KOPT-K1 (cell line): Measurements from ENCODE around the gene PSG1.
"Not testable (repeated sequence)": the region's sequence is repeated elsewhere in the genome, so short reads cannot be mapped to it uniquely, and the experiment has no call there.

ENCODE experiments used
- H3K27ac ChIP-seq: fragments of 200-600 bp; sonication (generic); 2 replicates; pipeline ENCODE4 v1.5.1; 2016; ENCODE audit warnings: antibody characterized with exemption, mild to moderate bottlenecking, low read depth, low read length; ENCODE audit not compliant: poor library complexity, severe bottlenecking
- H3K36me3 ChIP-seq: fragments of 200-600 bp; sonication (generic); 2 replicates; pipeline ENCODE4 v1.5.1; 2017; ENCODE audit warnings: antibody characterized with exemption, mild to moderate bottlenecking, low read length, moderate library complexity; ENCODE audit not compliant: insufficient read depth
- H3K9me3 ChIP-seq: fragments of 200-600 bp; sonication (generic); 2 replicates; pipeline ENCODE4 v1.5.1; 2017; ENCODE audit warnings: antibody characterized with exemption, low read length, mild to moderate bottlenecking; ENCODE audit not compliant: insufficient read depth, poor library complexity, severe bottlenecking

Gene PSG1

GRCh38 chr19:42879613-42880012 is at the start of gene PSG1:
Gene PSG1, minus strand, starts transcription at chr19:42879713. Its CDS starts 132 bp downstream, at chr19:42879581.
- H3K36me3 ChIP-seq, result no peaks in the 10 kb centered on the region
- H3K27ac ChIP-seq, result no peak within 1 kb of the TSS

GRCh38 chr19:42928896-42929295 is 49.4 kb upstream of the PSG1 start:
- H3K9me3 ChIP-seq, result no peaks in the 10 kb centered on the region
- no peaks in the 10 kb centered on the region for H3K36me3 ChIP-seq

More at GRCh38 chr19:42879613-42880012, at the start of gene PSG1:
- no peaks in the 10 kb centered on the region for H3K9me3 ChIP-seq

GRCh38 chr19:42926781-42927180 is 47.3 kb upstream of the PSG1 start:
- Histone ChIP-seq H3K27ac (no peak overlapping the region), H3K9me3 (no peaks in the 10 kb centered on the region), H3K36me3 (no peaks in the 10 kb centered on the region)

More at GRCh38 chr19:42928896-42929295, 49.4 kb upstream of the PSG1 start:
- no peak overlapping the region for H3K27ac ChIP-seq

- H3K9me3 ChIP-seq, H3K27ac ChIP-seq, H3K36me3 ChIP-seq: not testable (repeated sequence)
Observed at GRCh38 chr19:42923106-42923505, 43.6 kb upstream of the PSG1 start.

GRCh38 chr19:42920971-42921370 is 41.5 kb upstream of the PSG1 start:
- not testable (repeated sequence) for H3K36me3 ChIP-seq, H3K27ac ChIP-seq, H3K9me3 ChIP-seq

GRCh38 chr19:42919757-42920079 is 40.2 kb upstream of the PSG1 start:
- Histone ChIP-seq H3K9me3 (no peaks in the 10 kb centered on the region), H3K36me3 (no peaks in the 10 kb centered on the region), H3K27ac (no peak overlapping the region)

- H3K27ac ChIP-seq, H3K36me3 ChIP-seq, H3K9me3 ChIP-seq: not testable (repeated sequence)
Observed at GRCh38 chr19:42919070-42919756, 39.7 kb upstream of the PSG1 start.

GRCh38 chr19:42918377-42919069 is 39.0 kb upstream of the PSG1 start:
- not testable (repeated sequence) for H3K36me3 ChIP-seq, H3K27ac ChIP-seq, H3K9me3 ChIP-seq

GRCh38 chr19:42917634-42918033 is 38.1 kb upstream of the PSG1 start, which contains the start of gene PSG6:
Gene PSG6, minus strand, starts transcription at chr19:42917894. Its CDS starts 102 bp downstream, at chr19:42917792.
- not testable (repeated sequence) for H3K27ac ChIP-seq, H3K36me3 ChIP-seq, H3K9me3 ChIP-seq

- H3K9me3 ChIP-seq, H3K36me3 ChIP-seq, H3K27ac ChIP-seq: not testable (repeated sequence)
Observed at GRCh38 chr19:42916931-42917330, 37.4 kb upstream of the PSG1 start.

GRCh38 chr19:42913516-42913915 is 34.0 kb upstream of the PSG1 start:
- not testable (repeated sequence) for H3K9me3 ChIP-seq, H3K27ac ChIP-seq, H3K36me3 ChIP-seq

- not testable (repeated sequence) for H3K27ac ChIP-seq, H3K36me3 ChIP-seq, H3K9me3 ChIP-seq
Observed at GRCh38 chr19:42912941-42913340, 33.4 kb upstream of the PSG1 start.

GRCh38 chr19:42911731-42912130 is 32.2 kb upstream of the PSG1 start:
- not testable (repeated sequence) for H3K27ac ChIP-seq, H3K36me3 ChIP-seq, H3K9me3 ChIP-seq

- H3K9me3 ChIP-seq, H3K27ac ChIP-seq, H3K36me3 ChIP-seq: not testable (repeated sequence)
Observed at GRCh38 chr19:42906162-42906561, 26.6 kb upstream of the PSG1 start.

- not testable (repeated sequence) for H3K9me3 ChIP-seq, H3K27ac ChIP-seq, H3K36me3 ChIP-seq
Observed at GRCh38 chr19:42900561-42900960, 21.0 kb upstream of the PSG1 start.

- not testable (repeated sequence) for H3K36me3 ChIP-seq, H3K27ac ChIP-seq, H3K9me3 ChIP-seq
Observed at GRCh38 chr19:42899674-42900073, 20.2 kb upstream of the PSG1 start.
